Keratinocyte (primary cell): ENCODE results near the gene FCRL2. TPM values are rescaled to one million over a fixed set of nuclear protein-coding genes. Genes with fewer than 3 reads are reported as not detected.

Source experiments
- DNase-seq: peaks from one replicate; pipeline ENCODE4 v3.0.0-alpha.2; 2011; ENCODE audit warnings: low read depth, missing footprints, low spot score
- FAIRE-seq: peaks from 2 replicates; lab custom pipeline; 2011; peaks lifted over from hg19 to GRCh38; lab: Jason Lieb, UNC
- H2AFZ ChIP-seq: 2 replicates; pipeline ENCODE4 v1.6.0; 2012; ENCODE audit warnings: low read length, control low read depth, inconsistent platforms; ENCODE audit not compliant: control insufficient read depth
- H3K27ac ChIP-seq: 2 replicates; pipeline ENCODE4 v1.5.1; 2011; ENCODE audit warnings: low read length; ENCODE audit not compliant: control insufficient read depth, insufficient read depth
- H3K27me3 ChIP-seq: 3 replicates; pipeline ENCODE4 v1.6.0; 2011; ENCODE audit warnings: low read length; ENCODE audit not compliant: control insufficient read depth, insufficient read depth; ENCODE audit errors: extremely low read depth
- H3K36me3 ChIP-seq, 2 experiments: 2 replicates in 1 of 2; 3 replicates in 1 of 2; pipeline ENCODE4 v1.5.1; 2011; ENCODE audit warnings: low read length in 2 of 2, mild to moderate bottlenecking in 1 of 2; ENCODE audit not compliant: control insufficient read depth in 2 of 2, insufficient read depth in 2 of 2; ENCODE audit errors: extremely low read depth in 1 of 2
- H3K4me1 ChIP-seq: 3 replicates; pipeline ENCODE4 v1.5.1; 2011; ENCODE audit warnings: low read length; ENCODE audit not compliant: control insufficient read depth, insufficient read depth; ENCODE audit errors: extremely low read depth
- H3K4me2 ChIP-seq: 3 replicates; pipeline ENCODE4 v1.6.0; 2011; ENCODE audit warnings: low read depth, low read length; ENCODE audit not compliant: control insufficient read depth, insufficient read depth; ENCODE audit errors: extremely low read depth
- H3K4me3 ChIP-seq, 3 experiments: fragments of 200-600 bp in 1 of 3; sonication (generic) in 1 of 3; 2 replicates in 2 of 3; 3 replicates in 1 of 3; pipeline ENCODE4 v1.5.1; 2011 to 2016; ENCODE audit warnings: low read length in 3 of 3, mild to moderate bottlenecking in 3 of 3, control low read depth in 2 of 3, inconsistent platforms in 1 of 3, low read depth in 1 of 3, mixed read lengths in 1 of 3, mixed run types in 1 of 3, moderate library complexity in 1 of 3; ENCODE audit not compliant: control insufficient read depth in 2 of 3, insufficient read depth in 2 of 3; ENCODE audit errors: extremely low read depth in 1 of 3
- H3K79me2 ChIP-seq: 2 replicates; pipeline ENCODE4 v1.6.0; 2012; ENCODE audit warnings: low read length; ENCODE audit not compliant: control insufficient read depth, insufficient read depth
- H3K9ac ChIP-seq: 3 replicates; pipeline ENCODE4 v1.6.0; 2011; ENCODE audit warnings: low read length; ENCODE audit not compliant: control insufficient read depth, insufficient read depth; ENCODE audit errors: extremely low read depth
- H3K9me1 ChIP-seq: 3 replicates; pipeline ENCODE4 v1.6.0; 2011; ENCODE audit warnings: low read length; ENCODE audit not compliant: control insufficient read depth, insufficient read depth; ENCODE audit errors: extremely low read depth
- H3K9me3 ChIP-seq: 2 replicates; pipeline ENCODE4 v1.5.1; 2012; ENCODE audit warnings: low read depth, low read length; ENCODE audit not compliant: control insufficient read depth
- H4K20me1 ChIP-seq: 3 replicates; pipeline ENCODE4 v1.6.0; 2011; ENCODE audit warnings: low read length; ENCODE audit not compliant: control insufficient read depth, insufficient read depth; ENCODE audit errors: extremely low read depth
- EZH2 ChIP-seq: IDR thresholded peaks from one replicate; pipeline ENCODE4 v1.6.1; 2012; ENCODE audit warnings: inconsistent platforms, mild to moderate bottlenecking, low read length, moderate library complexity
- dilution Hi-C: fragments of 300-500 bp; cut with MboI; formaldehyde crosslinking; loops from one replicate; pipeline ENCODE4 v1.7.0; 2020; ENCODE audit warnings: low sequenced_read_pairs; ENCODE audit not compliant: extremely low pct_ligation_motif_present
- polyA plus RNA-seq, 5 experiments: library from polyadenylated mRNA; depleted of rRNA in 3 of 5; stranded (reverse) in 3 of 5; stranded (forward) in 1 of 5; unstranded in 1 of 5; fragments of >200 nt; gene quantifications; 1 replicate in 1 of 5; 2 replicates in 3 of 5; 3 replicates in 1 of 5; pipeline versions ENCODE4 v1.2.1 to v1.2.3, GENCODE V29; 2011 to 2012; ENCODE audit warnings: missing spikeins in 2 of 5, low read depth in 1 of 5, low replicate concordance in 1 of 5
- TF ChIP-seq, protein P1 (sequence below), 3 experiments: IDR thresholded peaks in 1 of 3; conservative IDR thresholded peaks in 1 of 3; optimal IDR thresholded peaks in 1 of 3; 2 replicates in 2 of 3; 3 replicates in 1 of 3; pipeline versions ENCODE3 to v1.5.1; 2011; ENCODE audit warnings: low read length in 3 of 3, mild to moderate bottlenecking in 3 of 3, moderate library complexity in 2 of 3, control low read depth in 1 of 3, inconsistent platforms in 1 of 3; ENCODE audit not compliant: insufficient read depth in 2 of 3; ENCODE audit errors: extremely low read depth in 1 of 3

The FCRL2 gene
- polyA plus RNA-seq, 1 donor (not counting 4 experiments of a cell fraction or from before 2014, with no cell fraction given), result not detected

- Histone ChIP-seq H3K4me2 (no peak within 1 kb of the TSS), H3K9ac (no peak within 1 kb of the TSS)
- dilution Hi-C loops, result no loop called here
These were observed 43.0 kb upstream of the FCRL2 start, which contains the start of gene FCRL1 for GRCh38 chr1:157819896-157820295. TSS of gene FCRL1 (minus strand) at chr1:157820120. CDS start at chr1:157820037, 83 bp downstream.

GRCh38 chr1:157819215-157819614 is 42.3 kb upstream of the FCRL2 start:
- Histone ChIP-seq H3K9me3 (no peaks in the 10 kb centered on the region), H2AFZ (no peak overlapping the region), H3K9me1 (no peaks in the 10 kb centered on the region), H3K4me1 (no peaks in the 10 kb centered on the region), H3K4me3 (no peak overlapping the region), H3K27me3 (no peaks in the 10 kb centered on the region), H3K27ac (no peak overlapping the region), H3K36me3 (no peaks in the 10 kb centered on the region), H3K79me2 (no peaks in the 10 kb centered on the region), H4K20me1 (no peaks in the 10 kb centered on the region), H3K4me2 (no peak overlapping the region), H3K9ac (no peak overlapping the region)
- TF ChIP-seq, protein P1, sequence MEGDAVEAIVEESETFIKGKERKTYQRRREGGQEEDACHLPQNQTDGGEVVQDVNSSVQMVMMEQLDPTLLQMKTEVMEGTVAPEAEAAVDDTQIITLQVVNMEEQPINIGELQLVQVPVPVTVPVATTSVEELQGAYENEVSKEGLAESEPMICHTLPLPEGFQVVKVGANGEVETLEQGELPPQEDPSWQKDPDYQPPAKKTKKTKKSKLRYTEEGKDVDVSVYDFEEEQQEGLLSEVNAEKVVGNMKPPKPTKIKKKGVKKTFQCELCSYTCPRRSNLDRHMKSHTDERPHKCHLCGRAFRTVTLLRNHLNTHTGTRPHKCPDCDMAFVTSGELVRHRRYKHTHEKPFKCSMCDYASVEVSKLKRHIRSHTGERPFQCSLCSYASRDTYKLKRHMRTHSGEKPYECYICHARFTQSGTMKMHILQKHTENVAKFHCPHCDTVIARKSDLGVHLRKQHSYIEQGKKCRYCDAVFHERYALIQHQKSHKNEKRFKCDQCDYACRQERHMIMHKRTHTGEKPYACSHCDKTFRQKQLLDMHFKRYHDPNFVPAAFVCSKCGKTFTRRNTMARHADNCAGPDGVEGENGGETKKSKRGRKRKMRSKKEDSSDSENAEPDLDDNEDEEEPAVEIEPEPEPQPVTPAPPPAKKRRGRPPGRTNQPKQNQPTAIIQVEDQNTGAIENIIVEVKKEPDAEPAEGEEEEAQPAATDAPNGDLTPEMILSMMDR (optimal IDR thresholded peaks at IDR 0.05 in 1 of 3, IDR thresholded peaks at IDR 0.05 in 1 of 3, conservative IDR thresholded peaks at IDR 0.05 in 1 of 3; ENCODE audit: extremely low read depth in 1 of 3, insufficient read depth in 2 of 3, low read length in 3 of 3), result no peak
- TF ChIP-seq EZH2, result no peak
- FAIRE-seq (no peak), DNase-seq (no peak)
- dilution Hi-C loops, result no loop called here

More at GRCh38 chr1:157819896-157820295, 43.0 kb upstream of the FCRL2 start, which contains the start of gene FCRL1:
- Histone ChIP-seq H4K20me1 (no peaks in the 10 kb centered on the region), H3K9me3 (no peaks in the 10 kb centered on the region), H3K79me2 (no peaks in the 10 kb centered on the region), H2AFZ (no peak within 1 kb of the TSS), H3K9me1 (no peaks in the 10 kb centered on the region), H3K4me3 (no peak within 1 kb of the TSS), H3K4me1 (no peaks in the 10 kb centered on the region), H3K36me3 (no peaks in the 10 kb centered on the region), H3K27ac (no peak within 1 kb of the TSS), H3K27me3 (no peaks in the 10 kb centered on the region)
- TF ChIP-seq EZH2, result no peak
- TF ChIP-seq, protein P1 (optimal IDR thresholded peaks at IDR 0.05 in 1 of 3, IDR thresholded peaks at IDR 0.05 in 1 of 3, conservative IDR thresholded peaks at IDR 0.05 in 1 of 3; ENCODE audit: extremely low read depth in 1 of 3, insufficient read depth in 2 of 3, low read length in 3 of 3), result no peak
- FAIRE-seq, result no peak
- DNase-seq, result no peak
